Vagina (tissue), 2 donors: ENCODE measurements around the gene LDHAL6A.

ENCODE experiments used
- CTCF ChIP-seq, 3 experiments: fragments of 450-650 bp in 2 of 3; fragments of 200-600 bp in 1 of 3; sonication (generic) in 1 of 3; IDR thresholded peaks; one replicate each; pipeline ENCODE4 v1.5.1; 2017 to 2019; ENCODE audit warnings: antibody characterized with exemption in 3 of 3, mild to moderate bottlenecking in 2 of 3, moderate library complexity in 2 of 3
- POLR2A ChIP-seq, 2 donors: fragments of 450-650 bp; IDR thresholded peaks; one replicate each; pipeline ENCODE4 v1.6.1; 2017; ENCODE audit warnings: antibody characterized with exemption in 2 of 2, mild to moderate bottlenecking in 2 of 2, moderate library complexity in 2 of 2
- POLR2AphosphoS5 ChIP-seq, 2 donors: sonication (generic); formaldehyde crosslinking; IDR thresholded peaks; one replicate each; pipeline ENCODE4 v1.9.0; 2017; ENCODE audit warnings: antibody characterized with exemption in 2 of 2, mild to moderate bottlenecking in 2 of 2, low read depth in 1 of 2; ENCODE audit not compliant: insufficient read depth in 1 of 2

GRCh38 chr11:18408558-18409291, 46.9 kb upstream of the LDHAL6A start:
- no peak for TF ChIP-seq CTCF (IDR thresholded peaks at IDR 0.05)
- TF ChIP-seq POLR2A (IDR thresholded peaks at IDR 0.05), result no peak
- TF ChIP-seq POLR2AphosphoS5 (IDR thresholded peaks at IDR 0.05; ENCODE audit: insufficient read depth in 1 of 2, low read depth in 1 of 2), result no peak
